Loucy (cell line): ENCODE data around the gene ARHGAP6.

Experiments
- CTCF ChIP-seq: fragments of 200-600 bp; sonication (generic); conservative IDR thresholded peaks from 2 replicates; pipeline ENCODE4 v1.5.1; 2014; ENCODE audit warnings: mild to moderate bottlenecking, antibody characterized with exemption, low read length
- EZH2phosphoT487 ChIP-seq: fragments of 200-600 bp; IDR thresholded peaks from 2 replicates; pipeline ENCODE4 v1.6.1; 2018; ENCODE audit warnings: antibody characterized with exemption, mild to moderate bottlenecking, moderate library complexity, borderline replicate concordance

DNA sequence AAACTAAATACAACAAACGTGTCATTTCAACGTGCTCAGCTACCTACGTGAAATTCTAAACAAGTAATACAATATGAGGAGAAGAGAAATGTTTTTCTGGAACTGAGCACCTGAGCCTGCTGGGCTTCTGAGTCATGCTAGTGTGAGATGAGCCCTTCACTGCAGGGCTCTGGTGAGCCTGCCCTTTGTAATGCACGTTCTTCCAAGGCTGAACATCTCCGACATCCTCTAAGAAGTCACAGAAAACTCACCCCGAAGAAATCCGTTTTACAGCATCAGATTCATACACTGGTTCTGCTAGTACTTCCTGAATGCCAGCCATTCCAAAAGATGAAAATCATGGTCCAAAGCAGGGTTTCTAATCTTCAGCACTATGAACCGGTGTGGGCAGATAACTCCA lies 215.4 kb downstream of the ARHGAP6 start:
- TF ChIP-seq CTCF (no peak), EZH2phosphoT487 (no peak)
